Fibroblast of skin of left biceps (primary cell): ENCODE results near the gene CADPS2.
A peak's percentile ranks its signal among the peaks of the same experiment; 100 is the strongest.

ENCODE experiments used
- DNase-seq, 2 experiments: peaks; one replicate each; pipeline ENCODE4 v3.0.0-alpha.2; 2013; ENCODE audit warnings: low read depth in 2 of 2

CADPS2 gene

GRCh38 chr7:122532406-122533269 lies 353.6 kb downstream of the CADPS2 start:
- no peak for DNase-seq

DNA sequence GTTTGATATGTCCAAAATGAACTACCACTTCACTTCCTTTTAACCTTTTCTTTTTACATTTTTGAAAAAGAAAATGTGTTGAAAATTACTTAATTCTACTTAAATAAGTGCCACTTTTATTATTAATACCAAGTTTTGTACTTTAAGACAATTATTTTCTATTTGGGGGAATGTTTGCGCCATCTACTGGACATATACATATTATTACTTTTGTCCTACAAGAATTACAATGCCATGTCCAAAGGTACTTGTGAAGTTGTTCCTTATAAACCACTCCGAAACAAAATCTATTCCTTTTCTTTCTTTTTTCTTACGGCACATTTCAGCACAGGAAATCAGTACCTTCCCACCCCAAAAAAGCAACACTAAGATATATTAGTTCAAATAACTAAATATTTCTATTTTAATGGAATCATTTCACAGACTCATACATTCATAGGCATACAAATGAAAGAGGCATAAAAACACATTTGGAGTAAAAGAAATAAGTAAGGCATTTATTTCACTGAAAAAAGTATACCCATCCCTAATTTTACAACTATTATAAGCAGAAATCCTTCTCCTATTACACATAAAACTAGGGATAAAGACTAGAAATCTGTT lies 357.3 kb downstream of the CADPS2 start:
- DNase-seq = peak in 1 of 2 experiments; percentile 1

DNA sequence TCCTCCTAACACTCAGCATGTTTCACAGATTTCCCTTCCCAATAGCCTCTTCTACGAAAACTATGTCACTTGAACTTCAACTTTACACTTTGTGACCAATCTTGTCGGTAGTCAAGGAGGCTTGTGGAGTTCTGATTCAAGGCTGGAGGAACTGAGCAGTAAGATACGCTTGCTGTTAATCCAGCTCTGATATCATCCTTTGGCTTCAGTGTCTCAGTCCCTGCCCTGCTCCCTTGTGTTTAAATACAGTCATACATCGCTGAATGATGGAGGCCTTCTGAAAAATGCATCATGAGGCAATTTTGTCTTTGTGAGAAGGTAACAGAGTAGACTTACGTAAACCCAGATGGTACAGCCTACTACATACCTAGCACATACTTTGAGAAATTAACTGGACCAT lies 360.9 kb downstream of the CADPS2 start:
- DNase-seq = no peak

DNA sequence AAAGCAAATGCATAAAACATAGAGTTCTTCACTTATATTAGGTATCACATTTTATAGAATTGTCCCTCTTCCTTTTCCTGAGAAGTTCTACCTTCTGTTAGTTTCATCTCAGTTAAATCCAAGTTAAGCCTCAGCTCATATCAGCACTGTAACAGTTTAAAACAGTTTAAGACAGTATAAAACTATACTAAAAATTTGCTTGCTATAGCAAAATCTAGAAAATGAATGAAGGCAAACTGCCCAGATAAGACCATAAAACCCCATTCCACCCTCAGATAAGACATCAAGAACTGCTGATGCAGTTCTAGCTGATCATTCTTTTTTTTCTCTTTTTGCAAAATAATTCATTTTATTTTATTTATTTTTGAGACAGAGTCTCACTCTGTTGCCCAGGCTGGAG lies 364.5 kb downstream of the CADPS2 start:
- no peak for DNase-seq

- no peak for DNase-seq
Measured at GRCh38 chr7:122520971-122521555, 365.2 kb downstream of the CADPS2 start.

DNA sequence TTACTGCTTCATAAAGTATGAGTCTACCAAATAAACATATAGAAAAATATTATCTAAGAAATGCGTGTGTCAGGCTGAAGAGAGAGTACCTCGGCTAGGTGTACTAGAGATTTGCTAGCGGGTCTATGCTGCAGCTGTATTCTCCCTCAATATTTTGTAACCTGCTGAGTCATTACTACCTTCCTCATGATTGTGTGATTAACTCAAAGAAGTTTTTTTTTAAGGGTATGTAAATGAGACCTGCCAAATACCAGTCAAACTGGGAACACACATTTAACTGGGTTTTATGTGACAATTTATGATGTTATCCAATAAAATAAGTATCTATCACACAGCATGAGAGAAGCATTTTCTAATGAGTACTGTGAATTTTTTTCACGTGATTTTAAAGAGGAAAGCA lies 367.8 kb downstream of the CADPS2 start:
- DNase-seq = no peak

DNA sequence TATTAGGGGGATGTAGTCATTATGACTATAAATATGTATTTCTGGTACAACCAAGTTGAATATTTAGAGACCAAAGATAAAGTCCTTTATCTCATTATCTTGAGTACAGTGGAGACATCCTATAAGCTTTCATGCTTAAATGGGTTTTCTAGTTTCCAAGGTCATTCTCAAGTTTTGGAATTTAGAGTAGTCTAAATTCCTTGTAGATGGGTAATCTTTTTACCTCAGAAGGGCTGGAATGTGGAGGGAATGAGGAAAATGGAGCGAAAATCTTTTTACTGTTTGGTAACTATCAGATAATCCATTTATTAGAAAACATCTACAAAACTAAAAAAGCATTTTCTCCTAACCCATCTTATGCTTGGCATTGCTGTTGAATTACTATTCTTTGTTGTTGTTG lies 368.7 kb downstream of the CADPS2 start:
- DNase-seq = no peak

DNA sequence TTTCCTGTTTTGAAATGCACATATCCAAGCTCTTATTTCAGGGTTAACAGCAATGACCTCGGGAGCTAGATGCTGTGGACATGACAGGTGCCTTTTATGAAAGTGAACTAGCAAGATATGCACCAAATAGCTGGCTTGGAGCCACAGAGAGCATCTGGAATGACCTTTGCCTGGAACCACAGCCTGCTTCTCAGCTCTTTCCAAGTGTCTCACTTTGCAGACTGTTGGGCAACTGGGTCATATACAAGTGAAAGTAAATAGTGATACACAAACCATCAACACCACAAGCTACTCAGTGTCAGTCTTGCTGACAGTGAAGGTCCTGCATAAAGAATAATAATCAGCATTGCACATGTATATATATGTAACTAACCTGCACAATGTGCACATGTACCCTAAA lies 370.9 kb downstream of the CADPS2 start:
- no peak for DNase-seq

DNA sequence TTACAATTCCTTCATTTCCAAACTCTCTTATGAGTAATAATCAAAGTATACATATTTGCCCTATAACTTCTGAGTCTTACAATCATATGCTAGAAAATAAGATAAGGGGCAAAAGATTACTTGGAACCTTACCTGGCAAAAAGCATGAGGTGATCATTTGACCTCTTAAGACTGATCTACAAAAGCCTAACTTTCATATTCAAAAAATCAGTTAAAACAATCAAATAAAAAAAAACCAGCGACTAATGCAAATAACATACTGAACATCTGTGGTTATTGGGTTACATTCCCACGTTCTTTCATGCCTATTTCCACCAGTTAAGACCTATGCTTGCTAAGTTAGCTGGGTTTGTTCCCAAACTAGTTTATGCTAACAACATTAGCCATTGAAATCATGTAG lies 375.0 kb downstream of the CADPS2 start:
- no peak for DNase-seq

- no peak for DNase-seq
Measured at GRCh38 chr7:122507591-122507990, 378.7 kb downstream of the CADPS2 start.

GRCh38 chr7:122492007-122492406 lies 394.3 kb downstream of the CADPS2 start:
- DNase-seq = no peak

DNA sequence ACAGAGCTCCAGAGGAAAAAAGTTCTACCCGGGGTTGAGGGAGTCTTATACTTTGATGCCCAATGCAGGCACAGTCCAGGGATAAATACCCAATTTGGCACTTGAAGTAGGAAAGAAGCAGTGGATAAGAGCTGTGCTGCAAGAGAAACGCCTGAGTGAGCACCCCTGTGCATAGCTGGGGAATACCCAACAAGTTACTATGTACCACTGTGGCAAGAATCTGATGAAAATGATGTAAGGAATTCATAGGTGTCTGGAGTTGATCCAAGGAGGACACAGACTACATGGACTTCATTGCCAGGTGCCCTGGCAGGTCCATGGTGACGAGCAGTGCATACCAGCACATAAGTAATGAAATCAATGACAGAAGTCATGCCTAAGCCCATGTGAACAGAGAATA lies 398.0 kb downstream of the CADPS2 start:
- DNase-seq = no peak

- no peak for DNase-seq
Measured at GRCh38 chr7:122487131-122487530, 399.1 kb downstream of the CADPS2 start.

- no peak for DNase-seq
Measured at GRCh38 chr7:122485856-122486255, 400.4 kb downstream of the CADPS2 start.

GRCh38 chr7:122482212-122482611 lies 404.0 kb downstream of the CADPS2 start:
- no peak for DNase-seq

DNA sequence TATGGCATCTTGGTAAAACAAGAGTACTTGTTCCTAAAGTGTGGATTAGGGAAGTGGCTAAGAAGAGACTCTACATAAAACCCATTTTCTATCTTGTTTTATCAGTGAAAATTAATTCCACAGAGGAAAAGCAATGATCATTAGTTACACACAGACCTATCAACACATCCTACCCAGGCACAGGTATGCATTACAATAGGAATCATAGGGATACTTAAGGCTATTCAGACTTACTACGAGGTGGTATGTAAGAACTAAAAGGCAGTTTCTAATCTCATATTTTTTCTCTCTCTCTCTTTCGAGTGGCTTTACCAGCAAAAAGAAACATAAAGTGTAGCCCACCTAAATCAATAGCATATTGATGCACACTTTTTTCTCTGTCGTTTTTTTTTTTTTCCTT lies 415.4 kb downstream of the CADPS2 start:
- no peak for DNase-seq

DNA sequence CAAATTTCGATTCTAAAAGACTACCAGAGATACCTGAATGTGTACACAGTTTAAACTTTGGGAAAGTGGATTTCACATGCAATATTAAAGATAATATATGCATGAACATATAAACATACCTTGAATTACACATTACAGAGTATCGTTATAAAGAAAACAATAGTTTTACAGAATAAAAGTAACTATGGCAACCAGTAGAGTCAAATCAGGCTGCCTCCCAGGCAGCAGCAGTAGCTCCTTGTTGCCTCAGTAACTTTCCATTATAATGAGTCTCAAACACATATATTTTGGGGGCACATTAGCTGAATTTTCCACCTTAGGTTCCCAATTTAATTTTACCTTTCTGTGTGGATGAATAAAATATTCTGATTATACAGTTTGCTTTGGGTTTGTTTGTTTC lies 417.3 kb downstream of the CADPS2 start:
- no peak for DNase-seq

DNA sequence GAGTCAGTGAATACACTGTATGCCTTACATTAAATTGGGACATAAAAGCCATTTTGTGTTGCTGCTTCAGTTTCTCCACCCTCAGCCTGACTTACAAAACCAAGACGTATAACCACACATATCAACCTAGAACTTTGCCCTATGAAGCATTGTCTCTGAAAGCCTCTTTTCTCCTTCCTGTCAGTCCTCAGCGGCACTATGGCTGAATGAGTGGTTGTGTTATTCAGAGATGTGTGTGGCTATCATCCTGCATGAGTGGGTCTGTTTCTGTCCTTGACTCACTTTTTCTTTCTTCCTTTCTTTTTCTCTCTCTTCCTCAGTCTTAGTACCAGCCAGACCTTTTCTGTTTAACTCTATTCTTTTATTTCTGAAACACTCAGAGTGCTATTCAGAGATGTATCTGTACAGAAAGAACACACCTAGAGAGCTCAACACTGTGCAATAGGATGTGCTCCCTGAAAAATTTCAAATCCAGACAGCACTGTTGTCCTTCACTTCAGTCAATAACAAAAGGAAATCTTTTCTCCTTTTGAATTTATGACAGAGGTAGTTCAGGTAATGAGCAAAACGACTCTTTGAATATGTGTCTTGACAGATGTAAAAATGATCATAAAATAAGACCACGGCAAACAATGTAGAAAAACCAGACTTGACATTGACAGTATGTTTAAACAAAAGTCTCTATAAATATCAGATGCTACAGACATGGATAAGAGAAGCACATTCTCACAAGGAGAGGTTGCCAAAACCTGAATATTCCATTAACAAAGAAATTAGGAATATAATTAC lies 418.4 kb downstream of the CADPS2 start:
- no peak for DNase-seq

- no peak for DNase-seq
Measured at GRCh38 chr7:122465296-122465695, 421.0 kb downstream of the CADPS2 start.

DNA sequence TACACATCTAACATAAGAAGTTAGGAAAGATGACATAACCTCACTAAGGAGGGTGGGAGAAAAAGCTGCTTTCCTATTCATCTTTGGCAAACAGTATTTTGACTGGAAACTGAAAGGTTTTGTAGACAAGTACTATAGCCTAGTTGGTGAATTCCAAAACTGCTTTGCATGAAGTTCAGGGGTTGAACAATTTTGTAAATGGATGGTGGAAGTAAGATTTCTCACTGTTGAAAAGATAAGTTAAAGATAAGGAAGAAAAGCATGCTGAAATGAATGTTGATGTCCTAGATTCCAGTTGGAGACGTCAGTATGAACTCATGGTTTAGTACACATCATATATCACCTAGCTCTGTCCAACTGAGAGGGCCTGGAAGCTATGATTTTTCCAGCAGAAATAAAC lies 422.6 kb downstream of the CADPS2 start:
- no peak for DNase-seq

- no peak for DNase-seq
Measured at GRCh38 chr7:122460936-122461335, 425.3 kb downstream of the CADPS2 start.

GRCh38 chr7:122457969-122458368 lies 428.3 kb downstream of the CADPS2 start:
- no peak for DNase-seq
